Measurements from ENCODE around the gene PLIN1.

Gene PLIN1

GRCh38 chr15:89623165-89623564, 56.0 kb downstream of the PLIN1 start:
- no peak for DNase-seq

- no peak for DNase-seq
Observed at GRCh38 chr15:89621547-89621946, 57.6 kb downstream of the PLIN1 start.

- DNase-seq, result no peak
Observed at GRCh38 chr15:89616228-89616627, 62.9 kb downstream of the PLIN1 start.

- no peak for DNase-seq
Observed at GRCh38 chr15:89615135-89615534, 64.0 kb downstream of the PLIN1 start.

Data from CD4-positive, alpha-beta T cell treated with Interleukin-12 subunit alpha and Interleukin-12 subunit beta, for 1 hour (primary cell).